ENCODE measurements around the gene PAQR4.
A peak's percentile ranks its signal among the peaks of the same experiment; 100 is the strongest.

PAQR4 gene

GRCh38 chr16:2981177-2981898 lies 12.2 kb downstream of the PAQR4 start:
- no peak for DNase-seq

DNA sequence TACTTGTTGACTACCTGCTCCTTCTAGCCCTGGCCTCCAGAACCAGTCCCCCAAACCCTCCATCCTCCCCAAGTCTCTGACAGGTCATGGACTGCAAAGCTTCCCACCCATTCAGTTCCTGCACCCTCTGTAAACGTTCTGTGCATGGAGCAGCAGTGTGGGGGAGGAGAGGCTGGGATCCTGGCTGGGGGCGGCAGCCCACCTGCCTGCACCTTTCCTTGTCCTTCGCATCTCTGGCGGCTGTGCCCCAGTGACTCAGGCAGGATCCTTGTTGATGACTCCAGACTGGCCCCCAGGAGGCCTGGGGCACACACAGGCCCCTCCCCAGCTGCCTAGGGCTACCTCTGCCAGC lies 12.7 kb downstream of the PAQR4 start:
- DNase-seq: no peak

- DNase-seq: no peak
Measured at GRCh38 chr16:2982402-2982801, 13.3 kb downstream of the PAQR4 start.

DNA sequence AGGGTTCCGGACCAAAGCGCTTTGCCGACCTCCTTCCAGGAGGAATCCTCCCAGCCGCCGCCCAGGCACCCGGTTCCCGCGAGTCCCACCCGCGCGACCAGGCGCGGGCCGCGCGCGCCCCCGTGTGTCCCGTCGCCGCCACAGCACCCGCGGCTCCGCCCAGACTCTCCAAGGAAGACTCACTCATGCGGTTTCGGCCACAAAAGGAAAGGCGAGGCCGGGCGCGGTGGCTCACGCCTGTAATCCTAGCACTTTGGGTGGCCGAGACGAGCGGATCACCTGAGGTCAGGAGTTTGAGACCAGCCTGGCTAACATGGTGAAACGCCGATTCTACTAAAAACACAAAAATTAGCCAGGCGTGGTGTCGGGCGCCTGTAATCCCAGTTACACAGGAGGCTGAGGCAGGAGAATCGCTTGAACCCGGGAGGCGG lies 14.6 kb downstream of the PAQR4 start:
- DNase-seq: peak; percentile 40 to 53 (median 44)

DNA sequence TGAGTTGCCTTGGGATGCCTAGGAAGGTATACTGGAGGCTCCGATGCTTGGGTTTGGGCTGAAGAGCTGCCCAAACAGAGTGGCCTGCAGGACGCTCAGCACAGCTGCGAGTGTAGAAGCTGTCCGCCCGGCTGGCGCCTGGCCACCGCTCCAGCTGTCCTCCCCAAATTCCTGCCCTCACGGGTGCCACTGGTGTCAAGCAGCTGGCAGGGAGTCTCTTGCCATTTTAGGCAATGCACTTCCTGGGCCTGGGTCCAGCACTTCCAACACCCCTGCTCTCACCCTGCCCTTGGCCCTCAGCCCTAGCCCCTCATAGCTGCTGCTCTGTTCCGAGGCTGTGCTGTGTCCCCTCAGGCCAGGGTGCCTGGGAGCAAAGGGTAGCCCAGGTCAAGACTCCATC lies 16.3 kb downstream of the PAQR4 start:
- DNase-seq: no peak

DNA sequence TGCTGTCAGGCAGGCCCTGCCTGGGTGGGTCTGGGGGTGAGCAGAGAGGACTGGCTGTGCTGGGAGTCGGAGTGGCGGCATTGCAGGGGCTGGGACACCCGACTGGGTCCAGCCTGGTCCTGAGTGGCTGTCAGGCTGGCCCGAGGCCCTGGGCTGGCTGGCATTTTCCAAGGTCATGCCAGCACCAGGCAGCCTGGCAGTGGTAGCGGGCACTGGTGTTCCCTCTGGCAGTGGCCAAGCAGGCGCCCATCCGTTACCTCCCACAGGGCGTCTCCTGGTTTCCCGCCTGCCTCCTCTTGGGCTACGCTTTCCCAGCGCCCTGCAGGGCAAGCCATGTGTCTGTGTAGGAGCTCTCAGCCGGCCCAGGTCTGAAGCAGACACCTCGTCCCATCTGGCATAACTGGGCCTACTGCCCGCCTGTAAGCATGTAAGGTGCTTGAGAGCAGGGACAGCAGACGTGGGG lies 16.8 kb downstream of the PAQR4 start:
- no peak for DNase-seq

- DNase-seq: no peak
Measured at GRCh38 chr16:2986623-2987188, 17.6 kb downstream of the PAQR4 start.

DNA sequence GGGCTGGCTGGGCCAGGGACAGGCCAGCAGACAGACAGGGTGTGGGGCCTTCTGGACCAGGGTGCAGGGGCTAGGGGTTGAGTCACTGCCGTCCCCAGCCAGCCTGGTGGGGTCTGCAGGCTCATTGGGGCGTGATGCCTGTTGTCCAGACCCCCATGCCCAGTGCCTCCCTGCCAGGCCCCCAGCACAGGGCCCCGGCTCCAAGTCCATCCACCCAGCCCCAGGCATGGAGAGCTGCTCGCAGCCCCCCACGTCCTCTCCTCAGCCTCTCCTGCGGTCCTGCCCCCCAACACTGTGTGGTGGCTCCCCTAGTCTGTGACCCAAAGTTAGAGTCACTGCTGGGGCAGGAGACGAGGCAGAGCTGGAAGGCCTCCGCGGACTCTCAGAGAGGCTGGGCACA lies 18.1 kb downstream of the PAQR4 start:
- no peak for DNase-seq

GRCh38 chr16:2987833-2988232 lies 18.7 kb downstream of the PAQR4 start:
- no peak for DNase-seq

DNA sequence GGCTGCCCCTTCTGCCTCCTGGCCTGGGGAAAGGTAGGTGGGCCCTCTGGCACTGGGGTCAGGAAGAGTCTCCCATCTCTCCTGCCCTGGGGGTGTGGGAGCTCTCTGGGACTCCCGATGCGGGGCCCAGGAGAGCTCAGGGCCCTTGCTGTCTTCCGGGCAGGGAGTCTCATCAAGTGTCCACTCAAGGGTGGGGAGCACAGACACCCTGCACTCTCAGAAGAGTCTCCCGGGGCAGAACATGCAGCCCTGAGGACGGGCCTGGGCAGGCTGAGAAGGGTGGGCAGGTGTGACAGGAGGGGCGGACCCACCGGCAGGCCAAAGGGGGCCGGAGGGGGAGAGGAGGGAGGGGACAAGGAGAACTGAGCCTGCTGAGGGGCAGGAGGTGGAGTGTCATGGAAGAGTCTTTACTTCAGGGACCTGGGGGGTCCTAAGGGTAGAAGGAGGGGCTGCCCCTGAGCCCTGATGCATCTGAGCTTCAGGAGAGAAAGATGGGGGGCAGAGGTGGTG lies 19.5 kb downstream of the PAQR4 start:
- DNase-seq: no peak

DNA sequence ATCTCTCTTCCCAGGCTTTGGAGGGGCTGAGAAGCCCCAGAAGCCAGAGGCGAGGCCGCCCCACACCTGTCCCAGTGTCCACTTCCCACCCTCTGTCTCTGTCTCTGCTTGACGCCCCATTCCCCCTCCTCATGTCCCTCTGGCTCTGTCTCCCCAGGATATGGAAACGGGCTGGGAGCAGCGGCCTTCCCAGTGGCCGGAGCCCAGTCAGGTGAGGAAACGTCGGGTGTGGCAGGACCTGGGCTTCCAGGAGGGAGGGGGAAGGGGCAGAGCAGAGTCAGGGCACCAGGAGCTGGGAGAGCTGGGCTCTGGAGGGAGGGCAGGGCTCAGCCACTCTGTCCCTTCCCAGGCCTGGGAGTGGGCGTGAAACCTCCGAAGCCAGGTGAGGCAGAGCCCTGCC lies 21.7 kb downstream of the PAQR4 start:
- DNase-seq: no peak

GRCh38 chr16:2991566-2992261 lies 22.6 kb downstream of the PAQR4 start:
- no peak for DNase-seq

DNA sequence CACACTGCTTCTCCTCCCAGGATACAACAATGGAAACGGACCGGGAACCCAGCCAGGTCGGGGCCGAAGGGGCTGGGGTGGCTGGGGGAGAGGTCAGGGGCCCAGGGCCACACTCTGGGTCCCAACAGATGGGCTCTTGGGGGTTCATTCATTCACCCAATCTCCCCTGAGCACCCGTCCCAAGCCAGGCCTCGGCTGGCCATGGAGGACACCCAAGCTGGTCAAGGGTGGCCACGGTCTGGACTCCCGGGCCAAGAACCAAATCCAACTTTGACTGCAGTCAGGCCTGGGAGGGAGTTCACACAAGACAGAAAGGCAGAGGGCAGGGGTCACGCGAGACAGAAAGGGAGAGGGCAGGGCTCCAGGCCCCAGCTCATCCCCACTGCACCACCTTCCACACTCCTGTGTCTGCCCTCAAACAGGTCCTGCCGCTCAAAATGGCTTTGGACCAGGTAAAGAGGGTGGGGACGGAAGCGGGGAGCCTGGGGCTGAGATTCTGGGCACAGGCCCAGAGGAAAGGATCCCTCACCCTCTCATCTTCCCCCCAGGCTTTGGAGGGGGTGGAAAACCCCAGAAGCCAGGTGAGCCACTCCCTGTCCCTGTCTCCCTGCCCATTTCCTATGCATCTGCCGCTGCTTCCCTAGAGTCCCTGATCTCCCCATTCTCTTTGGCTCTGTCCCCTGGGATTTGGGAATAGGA lies 23.4 kb downstream of the PAQR4 start:
- no peak for DNase-seq

GRCh38 chr16:2996298-2996697 lies 27.1 kb downstream of the PAQR4 start:
- DNase-seq: no peak

DNA sequence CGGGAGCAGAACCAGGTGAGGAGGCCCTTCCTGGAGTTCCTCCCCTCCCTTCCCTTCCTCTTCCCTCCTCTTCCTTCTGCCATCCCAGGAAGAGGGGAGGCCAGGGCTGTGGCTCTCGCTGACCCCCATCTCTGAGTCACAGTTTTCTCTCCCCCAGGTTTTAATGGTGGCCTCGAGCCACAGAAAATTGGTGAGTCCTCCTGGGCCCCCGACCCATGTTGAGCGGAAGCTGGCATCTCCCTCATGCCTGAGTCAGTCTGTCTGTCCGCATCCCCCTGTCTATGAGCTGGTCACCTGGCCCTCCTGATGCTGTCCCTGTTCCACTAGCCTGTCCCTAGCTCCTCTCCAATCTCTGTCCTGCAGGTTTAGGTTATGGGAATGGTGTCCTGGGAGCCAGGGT lies 30.8 kb downstream of the PAQR4 start:
- no peak for DNase-seq

- DNase-seq: no peak
Measured at GRCh38 chr16:3000540-3000939, 31.4 kb downstream of the PAQR4 start.

- no peak for DNase-seq
Measured at GRCh38 chr16:3001316-3001715, 32.2 kb downstream of the PAQR4 start.

DNA sequence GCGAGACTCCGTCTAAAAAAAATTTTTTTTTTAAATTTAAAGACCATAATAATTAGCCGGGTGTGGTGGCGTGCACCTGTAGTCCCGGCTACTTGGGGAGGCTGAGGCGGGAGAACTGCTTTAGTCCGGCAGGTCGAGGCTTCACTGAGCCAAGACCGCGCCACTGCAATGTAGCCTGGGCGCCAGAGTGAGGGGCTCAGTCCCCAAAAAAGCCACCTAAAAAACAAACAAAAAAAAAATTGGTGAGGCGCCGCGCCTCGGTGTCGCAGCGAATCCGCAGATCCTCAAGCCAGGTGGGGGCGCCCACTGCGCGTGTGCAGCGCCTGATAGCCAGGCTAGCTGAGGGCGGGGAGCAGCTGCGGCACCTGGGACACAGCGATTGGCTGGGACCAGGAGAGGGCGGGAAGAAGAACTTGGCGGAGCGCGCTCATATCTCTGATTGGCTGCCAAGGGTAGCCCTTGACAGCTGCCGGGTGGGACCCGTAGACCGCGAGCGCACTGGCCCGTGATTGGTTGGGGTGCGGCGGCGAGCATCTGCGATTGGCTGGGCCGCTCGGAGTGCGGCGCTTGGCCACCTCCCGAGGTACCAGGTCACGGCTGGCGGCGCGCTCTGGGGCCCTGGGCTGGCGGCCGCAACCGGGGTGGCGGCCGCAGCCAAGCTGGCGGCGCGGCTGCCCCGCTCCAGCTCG lies 34.6 kb downstream of the PAQR4 start:
- DNase-seq: peak; percentile 84 to 93 (median 88)

GRCh38 chr16:3004319-3004718 lies 35.2 kb downstream of the PAQR4 start:
- no peak for DNase-seq

- DNase-seq: no peak
Measured at GRCh38 chr16:3004781-3005284, 35.7 kb downstream of the PAQR4 start.

- no peak for DNase-seq
Measured at GRCh38 chr16:3007059-3007956, 38.2 kb downstream of the PAQR4 start.
